T-helper 1 cell (primary cell): ENCODE results near the gene DCTN1.

ENCODE experiments used
- DNase-seq, 5 donors: peaks; one replicate each; pipeline ENCODE4 v3.0.0-alpha.2; 2012 to 2020

Gene DCTN1

DNA sequence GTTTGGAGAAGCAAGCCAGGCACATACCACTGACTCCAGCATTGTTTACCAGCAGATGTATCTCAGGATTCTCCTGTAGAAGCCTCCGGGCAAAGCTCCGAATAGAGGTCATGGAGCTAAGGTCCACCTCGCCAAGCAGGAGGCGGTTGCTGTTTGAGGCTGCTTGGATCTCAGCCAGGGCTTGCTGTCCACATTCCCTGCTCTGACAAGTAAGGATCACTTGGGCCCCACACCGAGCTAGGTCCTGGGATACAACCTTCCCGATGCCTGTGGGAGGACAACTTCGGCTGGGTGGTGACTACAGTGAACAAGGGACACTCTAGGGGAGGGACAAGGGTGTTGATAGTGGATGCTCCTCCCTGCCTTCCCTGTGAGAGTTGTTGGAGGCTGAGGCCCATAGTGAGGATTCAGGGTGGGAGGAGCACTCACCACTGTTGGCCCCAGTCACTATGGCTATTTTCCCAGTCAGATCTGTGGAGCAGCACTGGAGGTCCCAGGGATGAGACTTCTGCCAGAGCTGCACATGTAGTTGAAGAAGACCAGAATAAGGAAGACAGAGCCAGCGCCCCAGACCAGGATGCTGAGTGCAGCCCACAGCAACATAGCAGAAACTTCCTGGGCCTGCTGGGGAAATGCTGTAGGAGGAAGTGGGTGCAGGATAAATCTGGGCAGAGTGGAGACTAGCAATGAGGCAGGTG is 33.0 kb upstream of the DCTN1 start:
- DNase-seq = no peak

DNA sequence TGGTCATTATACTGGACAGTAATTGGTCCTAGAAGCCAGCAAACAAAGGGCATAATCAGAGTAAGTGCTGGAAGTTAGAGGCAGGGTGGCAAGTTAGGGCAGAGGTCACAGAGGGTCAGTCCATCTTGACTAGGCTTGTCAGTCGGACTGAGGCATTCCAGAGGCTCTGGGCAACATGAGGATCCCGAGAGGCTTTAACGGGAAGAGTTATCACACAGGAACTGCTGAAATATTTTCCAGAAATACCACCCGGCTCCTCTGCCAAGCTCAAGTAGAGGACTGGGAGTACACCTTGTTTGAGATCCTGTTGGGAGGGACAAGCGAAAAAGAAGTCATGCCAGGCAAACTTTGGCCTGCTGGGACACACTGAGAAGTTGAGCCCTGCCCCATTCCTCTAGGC is 27.6 kb upstream of the DCTN1 start:
- DNase-seq = no peak

DNA sequence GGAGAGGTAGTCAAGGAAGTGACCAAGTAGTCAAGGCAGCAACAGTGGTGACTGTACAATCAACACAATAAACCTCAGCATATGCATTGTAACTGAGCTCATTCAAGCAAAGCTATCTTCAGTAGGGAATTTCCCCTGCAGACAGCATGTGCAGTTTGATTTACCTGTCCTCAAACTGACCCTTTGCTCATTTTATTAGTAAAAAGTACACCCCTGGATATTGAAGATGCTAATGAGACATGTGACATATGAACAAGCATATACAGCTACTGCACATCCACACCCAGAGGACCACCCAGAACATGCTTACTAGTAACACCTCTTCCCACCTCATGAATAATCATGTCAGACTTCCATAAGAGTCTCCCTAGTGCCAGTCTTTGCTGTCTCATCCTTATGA is 25.9 kb upstream of the DCTN1 start:
- no peak for DNase-seq

DNA sequence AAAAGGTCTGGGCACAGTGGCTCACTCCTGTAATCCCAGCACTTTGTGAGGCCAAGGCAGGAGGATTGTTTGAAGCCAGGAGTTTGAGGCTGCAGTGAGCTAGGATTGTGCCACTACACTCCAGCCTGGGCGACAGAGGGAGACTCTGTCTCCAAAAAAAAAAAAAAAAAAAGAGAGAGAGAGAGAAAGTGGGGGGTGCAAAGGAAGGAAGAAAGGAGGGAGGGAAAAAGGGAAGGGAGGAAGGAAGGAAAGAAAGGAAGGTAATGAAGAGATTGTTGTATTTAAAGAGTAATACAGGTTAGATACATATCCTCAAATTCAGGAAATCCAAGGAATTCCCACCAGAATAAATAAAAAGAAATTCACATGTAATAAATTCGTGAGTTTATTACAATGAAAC is 21.8 kb upstream of the DCTN1 start:
- no peak for DNase-seq

DNA sequence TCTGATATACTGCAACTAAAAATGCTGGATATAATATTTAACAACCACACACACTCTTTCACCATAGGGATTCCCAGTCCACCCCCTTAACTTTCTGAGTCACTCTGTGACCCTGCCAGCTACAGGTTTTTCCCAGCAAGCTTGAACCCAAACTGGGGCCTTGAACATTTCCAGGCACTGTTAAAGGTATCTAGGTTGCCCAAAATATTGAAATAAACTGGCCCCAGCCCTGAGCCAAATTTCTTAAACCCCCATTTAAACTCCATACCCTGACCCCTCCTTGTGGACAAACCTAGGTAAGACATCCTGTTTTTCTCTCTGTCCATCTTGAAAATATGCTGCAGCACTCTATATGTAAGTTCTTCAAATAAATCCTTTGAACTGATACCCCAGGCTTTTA is 19.7 kb upstream of the DCTN1 start:
- peak in 1 of 5 donors; percentile 43 for DNase-seq

DNA sequence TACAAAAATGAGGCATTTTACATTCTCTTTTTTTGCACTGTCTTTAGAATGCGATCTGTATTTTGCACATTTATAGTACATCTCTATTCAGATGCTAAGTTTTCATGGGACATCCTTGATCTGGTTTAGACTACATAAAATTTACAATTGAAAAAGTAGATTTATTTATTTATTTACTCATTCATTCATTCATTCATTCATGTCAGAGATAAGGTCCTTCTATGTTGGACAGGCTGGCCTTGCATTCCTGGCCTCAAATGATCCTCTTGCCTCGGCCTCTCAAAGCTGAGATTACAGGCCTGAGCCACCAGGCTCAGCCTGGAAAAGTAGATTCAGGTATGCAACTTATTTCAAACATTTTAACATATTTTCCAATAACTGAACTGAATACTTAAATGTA is 16.0 kb upstream of the DCTN1 start:
- DNase-seq = no peak

DNA sequence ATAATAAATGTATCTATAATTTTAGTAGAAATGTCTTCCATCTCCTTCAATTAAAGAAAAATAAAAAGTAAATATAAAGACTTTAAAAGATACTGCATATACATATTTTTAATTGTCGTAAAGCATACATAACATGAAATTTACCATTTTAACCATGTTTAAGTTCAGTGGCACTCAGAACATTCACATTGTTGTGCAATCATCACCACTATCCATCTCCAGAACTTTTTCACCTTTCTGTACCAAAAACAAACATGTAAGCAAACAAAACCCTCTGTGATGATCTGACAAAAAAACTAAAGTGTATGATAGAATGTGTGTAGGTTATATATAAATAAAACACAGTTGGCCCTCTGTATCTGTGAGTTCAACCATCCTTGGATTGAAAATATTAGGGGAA is 13.4 kb upstream of the DCTN1 start:
- DNase-seq = no peak

DNA sequence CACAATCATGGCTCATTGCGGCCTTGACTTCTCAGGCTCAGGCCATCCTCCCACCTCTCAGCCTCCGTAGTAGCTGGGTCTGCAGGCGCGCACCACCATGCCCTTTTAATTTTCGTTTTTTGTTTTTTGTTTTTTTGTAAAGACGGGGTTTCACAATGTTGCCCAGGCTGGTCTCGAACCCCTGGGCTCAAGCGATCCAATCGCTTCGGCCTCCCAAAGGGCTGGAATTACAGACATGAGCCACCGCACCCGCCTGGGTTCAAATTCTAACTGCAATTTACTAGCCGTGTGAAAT is 12.3 kb upstream of the DCTN1 start:
- DNase-seq = no peak

DNA sequence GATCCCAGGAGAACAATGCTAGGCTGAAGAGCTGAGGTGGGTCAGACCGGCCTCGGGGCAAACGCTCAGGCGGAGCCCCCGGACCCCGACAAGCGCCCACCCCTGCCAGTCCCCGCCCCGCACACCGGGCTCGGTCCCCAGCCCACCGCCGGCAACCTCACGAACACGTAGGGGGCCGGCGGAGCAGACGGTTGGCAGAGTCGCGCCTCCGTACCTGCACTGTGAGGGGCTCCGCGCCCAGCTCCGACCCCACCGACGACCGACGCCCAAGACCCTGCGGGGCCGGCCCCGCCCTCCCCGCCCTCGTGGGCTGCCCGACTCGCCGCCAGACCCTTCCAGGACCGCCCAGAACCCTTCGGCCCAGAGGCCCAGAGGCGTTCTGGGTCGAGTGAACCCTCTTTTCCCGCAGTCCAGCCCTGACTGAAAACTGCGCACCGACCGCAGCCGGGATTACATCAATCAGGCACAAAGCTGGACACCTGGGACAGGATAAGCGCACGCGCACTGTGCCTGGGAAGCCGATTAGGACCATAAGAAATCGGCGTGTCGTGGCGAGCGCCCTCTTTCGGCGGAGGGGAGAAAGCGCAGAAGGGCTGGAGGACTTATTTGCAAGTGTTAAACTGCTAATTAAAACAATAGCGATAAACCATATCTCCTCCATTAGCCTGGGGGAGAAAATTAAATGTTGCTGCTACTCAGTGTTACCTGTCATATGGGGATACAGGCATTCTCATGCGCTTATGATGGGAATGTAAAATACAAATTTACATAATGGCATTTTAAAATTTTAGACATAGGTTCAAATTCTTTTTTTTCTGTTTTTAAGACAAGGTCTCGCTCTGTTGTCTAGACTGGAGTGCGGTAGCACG is 11.7 kb upstream of the DCTN1 start:
- DNase-seq = peak; percentile 88 to 95 (median 91)

DNA sequence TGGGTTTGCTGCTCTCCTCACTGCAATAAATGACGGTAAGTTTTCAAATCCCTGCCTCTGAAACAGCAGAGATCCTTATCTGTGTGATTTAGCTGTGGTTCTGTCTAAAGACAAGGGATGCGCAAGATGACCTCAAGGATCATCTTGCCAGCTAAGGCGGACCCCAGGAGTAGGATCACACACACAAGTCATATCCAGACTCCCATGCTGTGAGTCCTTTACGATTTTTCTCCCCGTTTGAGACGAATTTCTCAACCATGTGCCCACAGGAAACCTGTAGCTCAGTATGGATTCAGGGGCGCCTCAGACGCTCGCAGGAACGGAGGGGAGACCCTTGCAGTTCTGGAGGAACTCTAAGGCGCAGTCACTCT is 11.1 kb upstream of the DCTN1 start:
- no peak for DNase-seq

DNA sequence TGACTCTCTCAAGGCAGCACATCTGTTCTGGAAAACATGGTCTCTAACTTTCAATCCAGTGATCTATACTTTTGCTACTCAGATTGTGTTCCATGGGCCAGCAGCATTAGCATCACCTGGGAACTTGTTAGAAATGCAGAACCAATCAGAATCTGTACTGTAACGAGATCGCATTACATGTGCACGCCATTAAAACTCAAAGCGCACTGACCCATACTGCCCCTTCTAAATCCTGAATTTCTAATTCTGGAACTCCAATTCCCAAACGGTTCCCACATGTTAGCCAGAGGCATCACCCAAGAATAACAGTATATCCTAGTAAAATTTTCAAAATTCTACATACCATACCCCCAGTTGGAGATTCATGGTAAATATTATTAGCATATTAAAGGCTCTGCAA is 10.5 kb upstream of the DCTN1 start:
- no peak for DNase-seq

DNA sequence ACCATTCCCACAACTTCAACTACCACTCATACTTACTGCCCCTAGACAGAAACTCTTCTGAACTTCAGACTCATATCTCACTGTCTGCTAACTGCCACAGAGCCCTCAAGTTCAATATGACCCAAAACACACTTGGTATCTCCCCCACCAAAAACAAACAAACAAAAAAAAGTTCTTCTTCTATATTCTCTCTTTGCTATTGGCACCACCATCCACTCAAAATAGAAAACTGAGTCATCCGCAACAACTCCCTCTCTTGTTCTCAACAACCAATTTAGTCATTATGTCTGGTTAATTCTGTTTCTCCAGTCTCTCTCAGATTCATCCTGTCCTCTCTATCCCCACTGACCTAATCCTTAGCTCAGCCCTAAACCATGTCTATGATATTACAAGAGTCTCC is 7.2 kb upstream of the DCTN1 start:
- no peak for DNase-seq

DNA sequence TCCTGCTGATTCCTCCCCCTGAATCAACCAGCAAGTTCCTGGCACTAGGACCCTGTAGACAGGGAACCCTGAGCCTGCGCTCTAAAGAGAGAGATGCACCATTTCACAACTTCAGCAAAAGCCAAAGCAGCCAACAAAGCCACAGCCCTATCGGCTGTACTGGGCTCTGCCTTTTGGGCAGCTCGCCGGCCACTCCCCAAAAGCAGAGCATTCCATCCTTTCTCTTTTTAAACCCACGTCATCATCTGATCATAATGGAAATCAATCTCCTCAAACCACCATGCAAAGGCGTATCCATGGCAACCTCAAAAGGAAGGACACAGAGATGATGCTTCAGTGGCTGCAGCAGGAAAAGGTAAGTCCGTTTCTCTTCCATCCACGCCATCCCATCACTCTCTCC is 5.3 kb upstream of the DCTN1 start:
- no peak for DNase-seq

DNA sequence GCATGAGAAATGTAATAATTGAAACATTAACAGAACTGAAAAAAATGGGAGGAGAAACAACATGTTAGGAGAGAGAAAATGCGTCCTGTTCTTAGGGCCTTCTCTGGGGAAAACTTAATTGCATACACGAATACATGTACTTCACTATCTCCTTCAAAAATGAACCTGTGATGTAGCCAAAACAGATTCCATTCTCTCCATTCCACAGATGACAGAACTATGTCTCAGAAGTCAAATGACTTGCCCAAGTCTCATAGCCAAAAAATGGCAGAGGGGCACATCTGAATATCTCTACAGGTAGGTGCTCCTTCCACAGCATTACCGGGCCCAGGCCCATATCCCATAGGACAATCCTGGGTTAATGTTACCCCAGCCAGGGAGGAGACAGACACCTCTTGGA is 3.9 kb upstream of the DCTN1 start:
- no peak for DNase-seq

DNA sequence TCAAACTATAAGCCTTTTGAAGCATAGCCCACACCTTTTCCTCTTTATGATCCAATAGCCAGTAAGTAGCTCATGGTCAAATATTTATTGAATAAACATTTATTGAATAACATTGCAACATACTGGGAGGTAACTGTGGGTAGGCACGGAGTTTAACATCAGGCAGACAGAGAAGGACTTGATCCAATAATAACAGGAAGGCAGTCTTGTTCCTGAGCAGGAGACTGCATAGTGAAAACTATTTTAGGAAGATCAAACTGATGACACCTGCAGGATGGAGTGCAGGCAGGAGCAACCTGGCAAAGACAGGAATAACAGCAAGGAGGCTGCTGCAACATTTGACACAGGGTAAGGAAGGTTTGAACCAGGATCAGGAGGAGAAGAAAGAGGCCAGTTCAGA is 3.1 kb upstream of the DCTN1 start:
- no peak for DNase-seq

DNA sequence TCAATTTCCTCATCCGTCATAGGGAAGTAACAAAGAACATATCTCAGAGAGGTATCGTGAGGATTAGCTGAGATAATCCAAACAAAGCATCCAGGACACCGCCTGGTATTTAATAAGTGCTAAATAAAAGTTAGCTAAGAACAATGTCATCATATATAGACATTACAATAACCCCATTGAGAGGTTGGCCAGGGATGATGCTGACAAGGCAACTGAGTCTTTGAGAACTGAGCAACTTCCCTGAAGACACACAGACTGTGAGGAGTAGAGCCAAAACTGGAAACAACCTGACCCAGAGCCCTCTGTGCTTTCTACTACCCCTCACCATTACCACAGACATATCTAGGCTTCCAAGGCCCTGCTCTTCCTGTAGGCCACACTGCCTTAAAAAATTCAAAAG is 1.6 kb upstream of the DCTN1 start:
- DNase-seq = no peak

DNA sequence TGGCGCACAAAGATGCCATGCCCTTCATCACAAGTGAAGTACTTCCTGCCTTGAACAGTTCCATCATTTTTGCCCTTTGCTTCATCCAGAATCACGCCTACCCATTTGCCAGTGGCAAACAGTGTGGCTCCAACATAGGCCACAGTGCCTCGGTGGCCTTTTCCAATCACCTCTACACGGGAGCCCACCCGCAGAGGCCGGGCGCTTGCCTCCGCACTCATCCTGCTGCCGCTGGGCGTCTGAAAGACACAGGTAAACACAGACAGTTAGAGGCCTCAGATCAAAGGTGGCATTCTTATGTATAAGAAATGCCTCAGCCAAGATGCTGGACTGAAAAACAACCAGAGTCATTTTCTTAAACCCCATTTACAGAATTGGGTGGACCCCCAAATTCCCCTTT is 2.1 kb downstream of the DCTN1 start:
- DNase-seq = no peak

DNA sequence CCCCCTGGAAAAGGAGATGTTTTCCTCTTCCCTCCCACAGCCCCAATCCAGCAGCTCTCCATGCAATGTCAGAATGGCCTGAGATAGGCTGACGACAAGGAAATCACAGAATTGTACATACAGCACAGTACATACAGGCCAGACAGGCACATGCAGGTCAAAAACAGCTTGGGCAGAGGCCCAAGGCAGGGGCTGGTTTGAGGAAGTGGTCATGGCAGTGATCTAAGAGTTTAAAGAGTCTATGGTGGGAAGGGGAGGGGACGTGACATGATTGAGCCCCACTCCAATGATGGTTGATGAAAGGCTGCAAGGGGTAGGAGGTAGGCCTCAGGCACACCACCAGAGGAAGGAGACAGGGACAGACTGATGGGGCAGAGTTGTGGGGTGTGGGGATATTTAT is 4.3 kb downstream of the DCTN1 start:
- no peak for DNase-seq

DNA sequence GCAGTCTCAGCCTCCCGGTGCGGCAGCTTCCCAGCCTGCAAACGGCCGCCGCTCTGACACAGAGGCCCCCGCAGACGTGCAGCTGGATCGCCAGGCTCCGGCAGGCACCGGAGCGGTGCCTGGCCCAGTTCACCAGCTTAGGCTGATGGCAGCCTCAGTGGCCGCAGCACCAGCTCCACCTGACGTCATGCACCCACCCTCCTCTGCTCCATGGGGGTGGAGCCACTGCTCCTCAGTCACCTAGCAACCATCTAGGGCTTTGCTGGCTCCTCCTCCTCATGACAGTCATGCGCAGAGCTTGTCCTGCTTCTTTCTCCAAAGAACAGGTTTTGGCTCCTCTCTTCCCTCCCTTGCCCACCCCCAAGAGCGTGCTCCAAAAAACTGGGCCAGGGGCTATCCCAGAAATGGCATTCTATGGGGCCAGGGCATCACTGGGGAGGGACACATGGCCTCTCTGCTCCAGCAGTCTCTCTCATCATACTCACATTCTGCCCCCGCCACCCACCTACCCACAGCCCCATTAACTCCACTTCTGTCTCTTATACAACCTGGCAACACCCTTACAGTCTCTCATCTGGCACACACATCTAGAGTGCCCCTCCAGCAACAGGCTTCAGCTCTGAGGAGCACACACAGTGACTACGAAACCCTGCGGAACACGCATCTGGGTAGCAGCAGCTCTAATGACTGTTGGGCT is 5.5 kb downstream of the DCTN1 start:
- DNase-seq = no peak

DNA sequence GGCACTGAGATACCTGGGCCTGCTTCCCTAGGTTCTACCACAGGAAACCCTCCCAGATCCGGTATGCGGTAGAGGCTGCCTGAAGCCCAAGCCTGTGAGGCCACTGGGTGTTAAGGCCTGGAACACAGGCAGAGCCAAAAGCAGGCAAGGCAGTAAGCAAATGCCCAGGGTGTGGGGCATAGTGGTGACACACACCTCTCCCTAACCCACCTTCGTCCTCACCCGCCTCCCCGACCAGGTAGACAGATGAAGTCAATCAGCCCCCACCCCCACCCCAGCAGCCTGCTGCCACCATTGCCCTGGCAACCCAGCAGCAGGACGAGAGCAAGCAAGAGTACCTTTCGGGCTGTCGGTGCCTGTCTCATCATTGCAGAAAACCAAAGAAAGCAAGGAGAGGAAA is 6.1 kb downstream of the DCTN1 start:
- no peak for DNase-seq

DNA sequence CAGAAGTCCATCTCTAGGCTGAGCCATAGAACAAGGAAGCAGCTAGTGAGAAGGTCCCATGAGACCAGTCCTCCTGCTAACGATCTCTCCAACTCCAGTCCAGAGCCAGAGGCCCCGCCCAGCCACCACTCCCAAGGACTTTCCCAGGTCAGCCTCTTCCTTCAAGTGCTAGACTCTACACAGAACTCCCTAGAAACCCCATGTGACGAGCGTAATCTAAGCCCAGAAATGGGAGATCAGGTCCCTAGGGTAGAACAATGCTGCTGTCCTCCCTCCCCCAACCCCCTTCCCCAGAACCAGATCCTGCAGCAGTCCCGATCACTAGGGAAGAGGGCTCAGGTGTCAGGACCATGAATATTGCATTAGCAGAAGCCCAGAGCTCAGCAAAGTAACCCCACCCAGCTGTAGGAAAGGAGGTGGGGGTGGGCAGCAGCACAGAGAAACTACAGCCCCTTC is 6.9 kb downstream of the DCTN1 start:
- DNase-seq = no peak

DNA sequence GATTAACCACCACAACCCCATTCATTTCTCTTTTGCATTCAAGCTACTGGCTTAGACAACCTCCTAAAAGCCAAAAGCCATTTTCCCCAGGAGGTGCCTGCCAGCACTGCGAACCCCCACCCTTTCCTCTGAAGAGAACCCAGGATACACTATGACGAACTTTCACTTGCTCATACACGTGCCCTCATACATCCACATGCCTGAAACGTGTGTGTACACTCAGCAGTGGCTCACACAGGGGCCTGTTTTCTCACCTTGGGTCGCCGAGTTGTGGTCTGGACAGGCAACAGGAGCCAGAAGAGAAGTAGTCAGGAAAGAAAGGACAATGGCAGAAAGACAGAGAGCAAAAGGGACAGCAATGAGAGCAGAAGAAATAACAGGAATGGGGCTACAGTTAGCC is 7.4 kb downstream of the DCTN1 start:
- no peak for DNase-seq

DNA sequence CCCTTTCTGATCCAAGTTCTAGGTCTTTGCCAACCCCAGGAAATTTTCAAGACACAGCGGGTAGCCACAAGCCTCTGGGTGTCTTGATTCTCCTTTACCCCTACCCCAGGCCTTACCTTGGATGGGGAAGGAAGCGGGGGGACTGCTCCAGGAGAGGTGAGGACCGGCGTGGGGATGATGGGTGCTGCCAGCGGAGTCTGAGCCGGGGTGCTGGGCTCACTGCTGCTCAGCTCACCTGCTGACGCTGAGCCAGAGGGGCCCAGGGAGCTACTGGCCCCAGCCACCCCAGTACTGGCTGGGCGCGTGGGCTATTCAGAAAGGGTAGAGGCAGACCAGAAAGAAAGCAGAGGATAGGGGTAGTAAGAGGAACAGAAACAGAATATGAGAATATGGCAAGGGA is 8.7 kb downstream of the DCTN1 start:
- no peak for DNase-seq

DNA sequence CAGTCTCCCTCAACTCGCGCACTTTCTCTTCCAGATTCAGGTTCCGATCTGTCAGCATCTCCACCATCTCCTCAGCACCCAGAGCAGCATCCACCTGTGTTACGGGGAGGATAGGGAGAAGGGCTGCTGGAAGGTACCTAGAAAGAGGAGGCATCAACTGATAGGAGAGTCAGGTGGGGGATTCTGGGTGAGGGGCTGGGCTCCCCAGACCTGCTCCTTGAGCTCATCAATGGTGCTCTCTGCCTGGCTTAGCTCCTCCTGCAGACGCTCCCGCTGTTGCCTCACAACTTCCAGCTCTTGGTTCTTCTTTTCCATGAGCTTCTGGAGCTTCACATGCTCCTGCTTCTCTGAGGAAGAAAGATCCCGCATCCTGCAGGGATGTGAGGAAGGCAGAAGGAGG is 10.1 kb downstream of the DCTN1 start:
- DNase-seq = no peak
